Colonic mucosa (tissue), 4 donors: Measurements from ENCODE around the gene TRPM4. TPM values are rescaled to one million over a fixed set of nuclear protein-coding genes. Genes with fewer than 3 reads are reported as not detected.

ENCODE experiments used
- DNase-seq: peaks from one replicate; pipeline ENCODE4 v3.0.0-alpha.2; 2020
- H3K27ac ChIP-seq: fragments of 200-600 bp; one replicate; pipeline ENCODE4 v1.8.0; 2021
- H3K27me3 ChIP-seq: fragments of 200-600 bp; one replicate; pipeline ENCODE4 v1.8.0; 2021
- H3K36me3 ChIP-seq: fragments of 200-600 bp; one replicate; pipeline ENCODE4 v1.8.0; 2021
- H3K4me1 ChIP-seq: fragments of 200-600 bp; one replicate; pipeline ENCODE4 v1.8.0; 2021; ENCODE audit warnings: mild to moderate bottlenecking
- H3K4me3 ChIP-seq: fragments of 200-600 bp; one replicate; pipeline ENCODE4 v1.8.0; 2021
- H3K9ac ChIP-seq, 2 donors: one replicate each; pipeline ENCODE4 v1.7.0; 2013; ENCODE audit warnings: control low read depth in 2 of 2, low read depth in 2 of 2, low read length in 2 of 2
- H3K9me3 ChIP-seq: fragments of 200-600 bp; one replicate; pipeline ENCODE4 v1.8.0; 2021
- intact Hi-C: fragments of 100-400 bp; cut with DNase I; formaldehyde crosslinking; loops from one replicate; pipeline ENCODE4 v1.14.1; 2022
- total RNA-seq, 2 donors: library from RNA; stranded (reverse); fragmentation: NEBNext Ultra II Directional in 1 of 2; extraction: Animal tissue kit (Norgen Biotek cat#: 25700) in 1 of 2; gene quantifications; one replicate each; pipeline ENCODE4 v1.2.1, GENCODE V29; 2021
- TF ChIP-seq, protein P1 (sequence below): fragments of 200-600 bp; IDR thresholded peaks from one replicate; pipeline ENCODE4 v1.8.0; 2022; ENCODE audit warnings: antibody characterized with exemption, mild to moderate bottlenecking
- donor health status: healthy.
- donor health status: DM: no; HTN: no; CAD: no.
- donor health status: DM: no; HTN: no; CAD: no.

Gene TRPM4
- total RNA-seq: 100 to 1,000 TPM; 175 to 307 TPM

DNA sequence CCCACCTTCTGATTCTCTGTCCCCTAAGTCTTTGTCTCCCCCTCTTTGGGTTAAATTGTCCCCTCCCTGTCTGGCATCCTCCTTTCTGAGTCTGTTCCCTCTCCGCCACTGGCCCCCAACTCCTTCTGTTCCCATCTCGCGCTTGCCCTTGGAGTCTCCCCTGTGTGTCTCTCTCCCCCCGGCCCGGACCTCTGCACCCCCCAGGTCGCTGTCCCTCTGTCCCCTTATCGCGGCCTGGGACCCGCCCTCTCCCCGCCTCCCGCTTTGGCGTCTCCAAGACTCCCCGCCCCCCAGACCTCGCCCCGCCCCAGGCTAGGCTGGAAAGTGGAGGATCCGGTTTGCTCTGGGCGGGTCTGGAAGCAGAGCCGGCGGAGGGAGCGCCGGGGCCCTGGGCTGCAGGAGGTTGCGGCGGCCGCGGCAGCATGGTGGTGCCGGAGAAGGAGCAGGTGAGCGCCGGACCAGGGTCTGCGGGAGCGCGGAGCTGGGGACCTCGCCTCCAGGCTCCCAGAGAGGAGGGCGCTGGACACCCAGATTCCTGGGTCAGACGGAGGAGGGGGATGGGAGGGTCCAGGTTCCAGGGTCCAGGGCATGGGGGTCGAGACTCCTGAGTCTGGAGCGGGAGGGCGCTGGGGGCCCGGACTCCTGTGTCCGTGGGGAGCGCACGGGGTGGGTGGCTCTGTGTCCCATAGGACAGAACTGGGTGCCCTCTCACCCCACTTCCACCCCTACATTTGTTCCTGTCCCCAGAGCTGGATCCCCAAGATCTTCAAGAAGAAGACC lies at the start of gene TRPM4:
TSS of gene TRPM4 (plus strand) at position 348 of the 780 bp plus-strand sequence. CDS start at position 423, 75 bp downstream.
- peak; percentile 98 for DNase-seq
- intact Hi-C loops: loop anchor here (5.0 kb wide), 1 partner anchor 40 kb away; no protein-coding TSS in a partner anchor
- H3K9ac ChIP-seq: peak within 1 kb of the TSS; percentile 86 to 88
- no peaks in the 10 kb centered on the region for H3K36me3 ChIP-seq
- TF ChIP-seq, protein P1, sequence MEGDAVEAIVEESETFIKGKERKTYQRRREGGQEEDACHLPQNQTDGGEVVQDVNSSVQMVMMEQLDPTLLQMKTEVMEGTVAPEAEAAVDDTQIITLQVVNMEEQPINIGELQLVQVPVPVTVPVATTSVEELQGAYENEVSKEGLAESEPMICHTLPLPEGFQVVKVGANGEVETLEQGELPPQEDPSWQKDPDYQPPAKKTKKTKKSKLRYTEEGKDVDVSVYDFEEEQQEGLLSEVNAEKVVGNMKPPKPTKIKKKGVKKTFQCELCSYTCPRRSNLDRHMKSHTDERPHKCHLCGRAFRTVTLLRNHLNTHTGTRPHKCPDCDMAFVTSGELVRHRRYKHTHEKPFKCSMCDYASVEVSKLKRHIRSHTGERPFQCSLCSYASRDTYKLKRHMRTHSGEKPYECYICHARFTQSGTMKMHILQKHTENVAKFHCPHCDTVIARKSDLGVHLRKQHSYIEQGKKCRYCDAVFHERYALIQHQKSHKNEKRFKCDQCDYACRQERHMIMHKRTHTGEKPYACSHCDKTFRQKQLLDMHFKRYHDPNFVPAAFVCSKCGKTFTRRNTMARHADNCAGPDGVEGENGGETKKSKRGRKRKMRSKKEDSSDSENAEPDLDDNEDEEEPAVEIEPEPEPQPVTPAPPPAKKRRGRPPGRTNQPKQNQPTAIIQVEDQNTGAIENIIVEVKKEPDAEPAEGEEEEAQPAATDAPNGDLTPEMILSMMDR: no peak
- H3K4me3 ChIP-seq: peak within 1 kb of the TSS; percentile 83
- peak within 1 kb of the TSS; percentile 95 for H3K27ac ChIP-seq
- peaks cover 4% of the 10 kb centered on the region for H3K4me1 ChIP-seq
- H3K27me3 ChIP-seq: no peaks in the 10 kb centered on the region
- H3K9me3 ChIP-seq: no peaks in the 10 kb centered on the region

DNA sequence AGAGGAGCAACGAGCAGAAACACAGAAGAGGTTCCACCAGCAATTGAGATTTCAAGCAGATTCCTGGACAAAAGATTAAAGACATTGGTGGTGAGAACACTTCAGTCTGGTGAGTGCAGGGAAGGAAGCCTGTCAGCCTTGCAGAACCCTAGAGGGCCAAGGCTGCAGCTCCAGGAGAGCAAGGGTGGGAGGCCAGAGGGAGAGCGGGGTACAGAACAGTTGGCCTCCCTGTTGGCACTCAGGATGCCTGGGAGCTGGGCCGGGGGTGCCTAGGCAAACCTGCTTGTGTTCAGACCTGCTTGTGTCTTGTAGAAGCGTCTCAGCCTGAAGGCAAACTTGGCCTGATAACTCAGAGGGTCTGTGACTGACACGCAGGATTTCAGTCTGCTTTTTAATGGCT lies 48.5 kb upstream of the TRPM4 start:
- H3K27ac ChIP-seq: no peak overlapping the region
- H3K4me3 ChIP-seq: no peak overlapping the region
- H3K36me3 ChIP-seq: peaks cover 20% of the 10 kb centered on the region
- intact Hi-C loops: no loop called here
- DNase-seq: no peak
- H3K9me3 ChIP-seq: no peaks in the 10 kb centered on the region
- peaks cover 4% of the 10 kb centered on the region for H3K4me1 ChIP-seq
- TF ChIP-seq, protein P1: no peak
- no peak overlapping the region for H3K9ac ChIP-seq
- no peaks in the 10 kb centered on the region for H3K27me3 ChIP-seq

DNA sequence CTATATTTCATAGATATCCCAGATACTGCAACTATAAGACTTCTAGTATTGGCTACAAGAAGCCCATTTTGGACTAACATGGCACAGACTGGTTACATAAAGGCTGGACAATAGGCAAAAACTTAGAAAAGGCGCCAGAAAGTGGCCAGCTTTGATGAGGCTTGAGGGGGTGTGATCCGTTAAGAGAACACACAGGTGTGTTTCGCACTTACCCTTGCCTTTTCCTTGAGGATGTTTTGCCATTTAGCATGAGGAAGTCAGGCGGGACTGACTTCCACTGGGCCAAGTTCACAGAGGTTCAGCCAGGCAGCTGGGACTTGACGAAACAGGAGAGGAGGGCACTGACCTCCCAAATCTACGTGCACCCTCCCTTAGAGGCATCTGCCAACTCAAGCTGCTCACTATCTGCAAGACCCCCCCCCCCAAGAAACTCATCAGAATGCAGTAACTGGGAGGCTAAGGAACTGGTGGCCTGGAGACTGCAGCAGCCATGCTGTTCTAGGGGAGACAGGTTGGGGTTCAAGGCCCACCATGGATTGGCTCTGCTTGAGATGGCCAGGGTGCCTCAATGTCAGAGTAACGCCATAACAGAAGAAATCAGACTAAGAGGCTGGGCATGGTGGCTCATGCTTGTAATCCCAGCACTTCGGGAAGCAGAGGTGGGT lies 47.9 kb upstream of the TRPM4 start:
- Histone ChIP-seq H3K9me3 (no peaks in the 10 kb centered on the region), H3K27me3 (no peaks in the 10 kb centered on the region), H3K36me3 (peaks cover 20% of the 10 kb centered on the region), H3K4me1 (peaks cover 4% of the 10 kb centered on the region), H3K27ac (no peak overlapping the region), H3K4me3 (no peak overlapping the region), H3K9ac (no peak overlapping the region)
- intact Hi-C loops: no loop called here
- TF ChIP-seq, protein P1: no peak
- no peak for DNase-seq

DNA sequence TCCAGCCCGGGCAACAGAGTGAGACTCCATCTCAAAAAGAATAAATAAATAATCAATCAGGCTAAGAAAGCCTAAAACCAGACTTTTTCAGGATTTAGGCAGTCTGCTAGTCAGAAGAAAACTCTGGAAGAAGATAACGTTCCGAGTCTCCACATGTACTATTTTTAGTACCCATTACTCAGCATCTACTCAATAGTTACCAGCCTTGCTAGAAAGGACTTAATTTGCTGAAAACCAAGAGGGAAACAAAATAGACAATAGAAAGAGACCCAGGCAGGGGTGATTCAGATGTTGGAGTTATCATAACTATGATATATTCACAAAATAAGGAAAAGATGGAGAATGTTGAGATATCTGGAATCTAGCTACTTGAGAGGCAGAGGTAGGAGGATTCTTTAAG lies 47.0 kb upstream of the TRPM4 start:
- DNase-seq: no peak
- Histone ChIP-seq H3K9me3 (no peaks in the 10 kb centered on the region), H3K4me1 (peaks cover 8% of the 10 kb centered on the region), H3K9ac (no peak overlapping the region), H3K36me3 (peaks cover 20% of the 10 kb centered on the region), H3K27ac (no peak overlapping the region), H3K4me3 (no peak overlapping the region), H3K27me3 (no peaks in the 10 kb centered on the region)
- intact Hi-C loops: no loop called here
- TF ChIP-seq, protein P1: no peak

DNA sequence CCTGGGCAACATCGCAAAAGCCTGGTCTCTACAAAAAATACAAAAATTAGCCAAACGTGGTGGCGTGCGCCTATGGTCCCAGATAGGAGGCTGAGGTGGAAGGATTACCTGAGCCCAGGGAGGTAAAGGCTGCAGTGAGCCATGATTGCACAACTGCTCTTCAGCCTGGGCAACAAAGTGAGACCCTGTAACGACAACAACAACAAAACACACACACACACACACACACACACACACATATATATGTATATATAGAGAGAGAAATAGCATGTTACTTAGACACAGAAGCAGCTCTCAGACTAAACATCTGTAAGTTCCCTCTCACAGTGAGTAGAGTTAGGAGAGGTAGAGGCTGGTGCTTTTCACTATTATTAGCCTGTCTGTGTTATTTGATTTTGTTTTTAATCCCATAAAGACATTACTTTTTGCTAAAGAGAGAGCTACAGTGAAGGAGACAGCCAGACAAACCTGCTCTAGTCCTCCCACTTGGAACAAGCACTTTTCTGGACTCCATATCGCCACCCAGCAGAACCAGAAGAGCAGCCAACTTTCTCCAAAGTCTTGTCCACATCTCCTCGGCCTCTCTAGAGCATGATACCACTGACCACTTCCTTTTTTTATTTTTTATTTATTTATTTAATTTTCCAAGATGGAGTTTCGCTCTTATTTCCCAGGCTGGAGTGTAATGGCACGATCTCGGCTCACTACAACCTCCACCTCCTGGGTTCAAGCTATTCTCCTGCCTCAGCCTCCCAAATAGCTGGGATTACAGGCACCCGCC lies 46.2 kb upstream of the TRPM4 start:
- Histone ChIP-seq H3K27me3 (no peaks in the 10 kb centered on the region), H3K4me3 (no peak overlapping the region), H3K9ac (no peak overlapping the region), H3K36me3 (peaks cover 20% of the 10 kb centered on the region), H3K27ac (no peak overlapping the region), H3K4me1 (peaks cover 8% of the 10 kb centered on the region), H3K9me3 (no peaks in the 10 kb centered on the region)
- intact Hi-C loops: no loop called here
- no peak for DNase-seq
- TF ChIP-seq, protein P1: no peak
